ENCODE results near the gene RPN2. TPM values are rescaled to one million over a fixed set of nuclear protein-coding genes. Genes with fewer than 3 reads are reported as not detected.

RPN2 gene
- polyA plus RNA-seq, 1 donor from 2014 or later = 151 TPM

- H3K36me3 ChIP-seq (ENCODE audit: insufficient read depth, low read length) = peaks cover 11% of the 10 kb centered on the region
- no peak overlapping the region for H3K4me2 ChIP-seq (ENCODE audit: low read length)
- H3K4me3 ChIP-seq (ENCODE audit: low read length) = no peak overlapping the region
- H3K9me2 ChIP-seq (ENCODE audit: insufficient read depth, low read length) = no peaks in the 10 kb centered on the region
- peaks cover 44% of the 10 kb centered on the region for H3K79me2 ChIP-seq (replicated peaks; ENCODE audit: insufficient read depth, low read length)
- H4K20me1 ChIP-seq (ENCODE audit: insufficient read depth) = peaks cover 8% of the 10 kb centered on the region
- TF ChIP-seq, protein P1, sequence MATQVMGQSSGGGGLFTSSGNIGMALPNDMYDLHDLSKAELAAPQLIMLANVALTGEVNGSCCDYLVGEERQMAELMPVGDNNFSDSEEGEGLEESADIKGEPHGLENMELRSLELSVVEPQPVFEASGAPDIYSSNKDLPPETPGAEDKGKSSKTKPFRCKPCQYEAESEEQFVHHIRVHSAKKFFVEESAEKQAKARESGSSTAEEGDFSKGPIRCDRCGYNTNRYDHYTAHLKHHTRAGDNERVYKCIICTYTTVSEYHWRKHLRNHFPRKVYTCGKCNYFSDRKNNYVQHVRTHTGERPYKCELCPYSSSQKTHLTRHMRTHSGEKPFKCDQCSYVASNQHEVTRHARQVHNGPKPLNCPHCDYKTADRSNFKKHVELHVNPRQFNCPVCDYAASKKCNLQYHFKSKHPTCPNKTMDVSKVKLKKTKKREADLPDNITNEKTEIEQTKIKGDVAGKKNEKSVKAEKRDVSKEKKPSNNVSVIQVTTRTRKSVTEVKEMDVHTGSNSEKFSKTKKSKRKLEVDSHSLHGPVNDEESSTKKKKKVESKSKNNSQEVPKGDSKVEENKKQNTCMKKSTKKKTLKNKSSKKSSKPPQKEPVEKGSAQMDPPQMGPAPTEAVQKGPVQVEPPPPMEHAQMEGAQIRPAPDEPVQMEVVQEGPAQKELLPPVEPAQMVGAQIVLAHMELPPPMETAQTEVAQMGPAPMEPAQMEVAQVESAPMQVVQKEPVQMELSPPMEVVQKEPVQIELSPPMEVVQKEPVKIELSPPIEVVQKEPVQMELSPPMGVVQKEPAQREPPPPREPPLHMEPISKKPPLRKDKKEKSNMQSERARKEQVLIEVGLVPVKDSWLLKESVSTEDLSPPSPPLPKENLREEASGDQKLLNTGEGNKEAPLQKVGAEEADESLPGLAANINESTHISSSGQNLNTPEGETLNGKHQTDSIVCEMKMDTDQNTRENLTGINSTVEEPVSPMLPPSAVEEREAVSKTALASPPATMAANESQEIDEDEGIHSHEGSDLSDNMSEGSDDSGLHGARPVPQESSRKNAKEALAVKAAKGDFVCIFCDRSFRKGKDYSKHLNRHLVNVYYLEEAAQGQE (IDR thresholded peaks at IDR 0.05; ENCODE audit: borderline replicate concordance) = no peak
- no peak for TF ChIP-seq RAD21 (conservative IDR thresholded peaks at IDR 0.05)
- no peak for TF ChIP-seq POLR2AphosphoS5 (IDR thresholded peaks at IDR 0.05)
- TF ChIP-seq TAF1 (IDR thresholded peaks at IDR 0.05; ENCODE audit: low read depth) = no peak
- no peak for TF ChIP-seq MXI1 (conservative IDR thresholded peaks at IDR 0.05; ENCODE audit: poor library complexity, severe bottlenecking)
- TF ChIP-seq EZH2 (IDR thresholded peaks at IDR 0.05; ENCODE audit: borderline replicate concordance, insufficient read depth, low read length, poor library complexity, severe bottlenecking) = no peak
- no peak for TF ChIP-seq SMC3 (conservative IDR thresholded peaks at IDR 0.05; ENCODE audit: poor library complexity)
- no peak for TF ChIP-seq EP300 (conservative IDR thresholded peaks at IDR 0.05; ENCODE audit: poor library complexity, severe bottlenecking)
- TF ChIP-seq, protein P2, sequence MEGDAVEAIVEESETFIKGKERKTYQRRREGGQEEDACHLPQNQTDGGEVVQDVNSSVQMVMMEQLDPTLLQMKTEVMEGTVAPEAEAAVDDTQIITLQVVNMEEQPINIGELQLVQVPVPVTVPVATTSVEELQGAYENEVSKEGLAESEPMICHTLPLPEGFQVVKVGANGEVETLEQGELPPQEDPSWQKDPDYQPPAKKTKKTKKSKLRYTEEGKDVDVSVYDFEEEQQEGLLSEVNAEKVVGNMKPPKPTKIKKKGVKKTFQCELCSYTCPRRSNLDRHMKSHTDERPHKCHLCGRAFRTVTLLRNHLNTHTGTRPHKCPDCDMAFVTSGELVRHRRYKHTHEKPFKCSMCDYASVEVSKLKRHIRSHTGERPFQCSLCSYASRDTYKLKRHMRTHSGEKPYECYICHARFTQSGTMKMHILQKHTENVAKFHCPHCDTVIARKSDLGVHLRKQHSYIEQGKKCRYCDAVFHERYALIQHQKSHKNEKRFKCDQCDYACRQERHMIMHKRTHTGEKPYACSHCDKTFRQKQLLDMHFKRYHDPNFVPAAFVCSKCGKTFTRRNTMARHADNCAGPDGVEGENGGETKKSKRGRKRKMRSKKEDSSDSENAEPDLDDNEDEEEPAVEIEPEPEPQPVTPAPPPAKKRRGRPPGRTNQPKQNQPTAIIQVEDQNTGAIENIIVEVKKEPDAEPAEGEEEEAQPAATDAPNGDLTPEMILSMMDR (IDR thresholded peaks at IDR 0.05; ENCODE audit: poor library complexity, severe bottlenecking) = no peak
- H3K27ac ChIP-seq (ENCODE audit: low read length) = no peak overlapping the region
- H3K9me3 ChIP-seq (ENCODE audit: low read length) = no peaks in the 10 kb centered on the region
- no peak overlapping the region for H2AFZ ChIP-seq (ENCODE audit: low read depth, low read length)
- H3K9ac ChIP-seq (ENCODE audit: low read length) = no peak overlapping the region
- no peaks in the 10 kb centered on the region for H3F3A ChIP-seq (ENCODE audit: insufficient read depth, low read length, poor library complexity, severe bottlenecking)
- H3K27me3 ChIP-seq (ENCODE audit: insufficient read depth, low read depth, low read length) = no peaks in the 10 kb centered on the region
Observed at GRCh38 chr20:37188787-37189186, 9.7 kb downstream of the RPN2 start.

DNA sequence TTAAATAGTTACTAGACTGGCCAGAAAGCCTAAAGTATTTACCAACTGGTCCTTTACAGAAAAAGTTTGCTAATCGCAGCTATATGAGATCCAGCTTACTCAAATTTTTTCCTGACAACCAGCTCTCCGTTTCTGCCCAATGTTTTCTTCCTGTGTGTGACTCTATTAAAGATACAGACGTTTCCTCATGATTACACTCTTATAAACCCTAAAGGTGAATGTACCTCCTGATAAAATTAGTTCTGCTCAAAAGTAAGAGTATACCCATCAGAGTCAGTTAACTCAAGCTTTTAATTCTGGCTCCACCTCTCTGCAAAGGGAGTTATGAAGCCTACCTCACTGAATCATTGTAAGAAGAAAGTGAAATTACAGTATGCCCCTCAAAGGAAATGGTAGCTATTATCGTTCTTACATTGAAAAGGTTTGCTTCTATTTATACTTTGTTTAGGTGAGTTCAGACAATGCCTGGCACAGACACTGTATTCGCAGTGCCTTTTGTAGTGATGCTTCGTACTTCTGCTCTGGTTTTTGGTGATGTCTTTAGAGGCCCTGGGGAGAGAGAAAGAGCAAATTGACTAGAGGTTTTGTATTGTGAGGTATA is 10.4 kb downstream of the RPN2 start:
- Histone ChIP-seq H4K20me1 (ENCODE audit: insufficient read depth) (peaks cover 8% of the 10 kb centered on the region), H3K9me2 (ENCODE audit: insufficient read depth, low read length) (no peaks in the 10 kb centered on the region), H3K27ac (ENCODE audit: low read length) (no peak overlapping the region), H3K4me2 (ENCODE audit: low read length) (no peak overlapping the region), H3K36me3 (ENCODE audit: insufficient read depth, low read length) (peaks cover 11% of the 10 kb centered on the region), H2AFZ (ENCODE audit: low read depth, low read length) (no peak overlapping the region), H3K4me3 (ENCODE audit: low read length) (no peak overlapping the region), H3K9ac (ENCODE audit: low read length) (no peak overlapping the region), H3K79me2 (replicated peaks; ENCODE audit: insufficient read depth, low read length) (peaks cover 41% of the 10 kb centered on the region), H3K27me3 (ENCODE audit: insufficient read depth, low read depth, low read length) (no peaks in the 10 kb centered on the region), H3F3A (ENCODE audit: insufficient read depth, low read length, poor library complexity, severe bottlenecking) (no peaks in the 10 kb centered on the region), H3K9me3 (ENCODE audit: low read length) (no peaks in the 10 kb centered on the region)
- TF ChIP-seq, protein P2 (IDR thresholded peaks at IDR 0.05; ENCODE audit: poor library complexity, severe bottlenecking) = no peak
- no peak for TF ChIP-seq TAF1 (IDR thresholded peaks at IDR 0.05; ENCODE audit: low read depth)
- no peak for TF ChIP-seq POLR2AphosphoS5 (IDR thresholded peaks at IDR 0.05)
- no peak for TF ChIP-seq SMC3 (conservative IDR thresholded peaks at IDR 0.05; ENCODE audit: poor library complexity)
- TF ChIP-seq, protein P1 (IDR thresholded peaks at IDR 0.05; ENCODE audit: borderline replicate concordance) = no peak
- no peak for TF ChIP-seq EP300 (conservative IDR thresholded peaks at IDR 0.05; ENCODE audit: poor library complexity, severe bottlenecking)
- no peak for TF ChIP-seq RAD21 (conservative IDR thresholded peaks at IDR 0.05)
- TF ChIP-seq EZH2 (IDR thresholded peaks at IDR 0.05; ENCODE audit: borderline replicate concordance, insufficient read depth, low read length, poor library complexity, severe bottlenecking) = no peak
- TF ChIP-seq MXI1 (conservative IDR thresholded peaks at IDR 0.05; ENCODE audit: poor library complexity, severe bottlenecking) = no peak

Measured in neural cell (in vitro differentiated cells).